ENCODE data around the gene WASF2.
A peak's percentile ranks its signal among the peaks of the same experiment; 100 is the strongest.

WASF2 gene

DNA sequence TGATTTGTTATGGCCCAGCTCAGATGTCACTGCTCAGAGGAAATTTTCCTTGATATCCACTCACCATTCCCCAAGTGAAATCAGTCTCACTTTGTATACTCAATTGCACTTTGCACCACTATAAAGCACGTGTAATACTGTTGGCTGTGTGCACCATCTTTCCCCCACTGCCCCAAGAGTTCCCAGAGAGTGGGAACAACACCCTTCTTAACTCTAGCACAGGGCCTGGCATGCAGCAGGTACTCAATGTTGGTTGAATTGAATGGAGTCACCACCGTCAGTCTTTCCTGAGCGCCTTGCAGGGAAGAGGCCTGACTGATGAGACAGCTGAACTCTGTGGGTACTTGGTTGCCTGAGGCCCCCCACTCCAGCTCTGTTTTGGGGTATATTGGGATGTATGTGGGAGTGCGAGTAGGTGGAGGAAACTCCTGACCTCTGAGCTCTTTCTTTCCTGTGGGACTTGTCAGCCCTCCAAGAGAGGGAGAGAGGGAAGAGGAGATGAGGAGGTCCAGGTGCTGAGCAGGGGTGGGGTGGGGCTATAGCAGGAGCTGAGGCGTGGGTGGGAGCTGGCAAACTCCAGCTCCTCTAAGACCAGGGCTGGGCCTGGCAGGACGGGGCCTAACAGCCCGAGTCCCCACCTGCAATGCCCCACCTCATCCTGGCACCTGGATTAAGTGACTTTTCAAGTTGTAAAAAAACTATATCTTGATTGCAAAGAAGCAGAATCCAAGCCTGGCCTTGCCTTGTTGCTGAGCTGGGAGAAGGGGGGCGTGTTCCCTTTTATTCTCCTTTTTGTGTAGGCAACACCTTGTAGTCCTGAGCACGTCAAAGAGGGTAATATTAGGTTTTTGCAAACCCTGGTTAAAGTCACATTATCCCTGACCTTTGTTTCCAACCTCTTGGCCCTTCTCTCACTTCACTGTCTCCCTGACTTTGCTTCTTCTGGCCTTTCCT is 19.4 kb upstream of the WASF2 start:
- H2AFZ ChIP-seq, result no peak overlapping the region
- H3K27ac ChIP-seq, result no peak overlapping the region
- H3K79me2 ChIP-seq, result no peaks in the 10 kb centered on the region
- H3K9me3 ChIP-seq (ENCODE audit: control insufficient read depth, low read length), result no peaks in the 10 kb centered on the region
- H3K4me2 ChIP-seq (ENCODE audit: low read length), result no peak overlapping the region
- TF ChIP-seq CTCF (IDR thresholded peaks at IDR 0.05), result no peak
- H3K4me1 ChIP-seq, result peaks cover 4% of the 10 kb centered on the region
- H3K9ac ChIP-seq, result no peak overlapping the region
- no peaks in the 10 kb centered on the region for H3K27me3 ChIP-seq (ENCODE audit: control insufficient read depth, insufficient read depth, low read length)
- no peaks in the 10 kb centered on the region for H3K36me3 ChIP-seq (ENCODE audit: control insufficient read depth, insufficient read depth, low read length)
- no peak overlapping the region for H3K4me3 ChIP-seq (ENCODE audit: low read depth, low read length)

GRCh38 chr1:27507960-27508665 is 18.1 kb upstream of the WASF2 start:
- no peak overlapping the region for H3K27ac ChIP-seq
- H3K4me3 ChIP-seq (ENCODE audit: low read depth, low read length), result no peak overlapping the region
- H3K36me3 ChIP-seq (ENCODE audit: control insufficient read depth, insufficient read depth, low read length), result no peaks in the 10 kb centered on the region
- TF ChIP-seq CTCF (IDR thresholded peaks at IDR 0.05), result no peak
- H3K27me3 ChIP-seq (ENCODE audit: control insufficient read depth, insufficient read depth, low read length), result no peaks in the 10 kb centered on the region
- no peak overlapping the region for H3K9ac ChIP-seq
- peaks cover 9% of the 10 kb centered on the region for H3K4me1 ChIP-seq
- H3K9me3 ChIP-seq (ENCODE audit: control insufficient read depth, low read length), result no peaks in the 10 kb centered on the region
- no peaks in the 10 kb centered on the region for H3K79me2 ChIP-seq
- H2AFZ ChIP-seq, result no peak overlapping the region
- H3K4me2 ChIP-seq (ENCODE audit: low read length), result no peak overlapping the region

GRCh38 chr1:27506703-27507102 is 16.7 kb upstream of the WASF2 start:
- H3K27me3 ChIP-seq (ENCODE audit: control insufficient read depth, insufficient read depth, low read length), result no peaks in the 10 kb centered on the region
- no peaks in the 10 kb centered on the region for H3K9me3 ChIP-seq (ENCODE audit: control insufficient read depth, low read length)
- peaks cover 9% of the 10 kb centered on the region for H3K4me1 ChIP-seq
- no peak overlapping the region for H2AFZ ChIP-seq
- H3K9ac ChIP-seq, result no peak overlapping the region
- no peak overlapping the region for H3K4me3 ChIP-seq (ENCODE audit: low read depth, low read length)
- no peak overlapping the region for H3K27ac ChIP-seq
- H3K36me3 ChIP-seq (ENCODE audit: control insufficient read depth, insufficient read depth, low read length), result no peaks in the 10 kb centered on the region
- TF ChIP-seq CTCF (IDR thresholded peaks at IDR 0.05), result no peak
- no peaks in the 10 kb centered on the region for H3K79me2 ChIP-seq
- H3K4me2 ChIP-seq (ENCODE audit: low read length), result no peak overlapping the region

DNA sequence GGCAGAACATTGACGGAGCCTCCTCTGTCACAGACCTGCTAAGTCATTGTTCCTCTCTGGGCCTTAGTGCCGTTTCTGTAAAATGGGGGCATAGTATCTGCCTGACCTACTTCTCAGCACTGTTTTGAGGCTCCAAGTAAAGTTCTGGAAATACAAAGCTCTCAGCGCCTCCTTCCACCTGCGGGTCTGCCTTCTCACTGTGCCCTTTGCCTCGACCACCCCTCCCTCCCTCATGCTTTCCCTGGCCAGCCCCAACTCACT is 15.4 kb upstream of the WASF2 start:
- TF ChIP-seq CTCF (IDR thresholded peaks at IDR 0.05), result no peak
- Histone ChIP-seq H3K36me3 (ENCODE audit: control insufficient read depth, insufficient read depth, low read length) (no peaks in the 10 kb centered on the region), H3K4me2 (ENCODE audit: low read length) (no peak overlapping the region), H3K27me3 (ENCODE audit: control insufficient read depth, insufficient read depth, low read length) (no peaks in the 10 kb centered on the region), H3K4me1 (peaks cover 9% of the 10 kb centered on the region), H3K27ac (peak overlapping the region; percentile 83), H2AFZ (peak overlapping the region; percentile 81), H3K79me2 (no peaks in the 10 kb centered on the region), H3K9me3 (ENCODE audit: control insufficient read depth, low read length) (no peaks in the 10 kb centered on the region), H3K9ac (no peak overlapping the region), H3K4me3 (ENCODE audit: low read depth, low read length) (no peak overlapping the region)

Measured in parathyroid adenoma (tissue), 2 donors.